Breast epithelium (tissue), 3 donors: Measurements from ENCODE around the gene LDHA.

Experiments
- CTCF ChIP-seq, 3 donors: fragments of 450-650 bp; IDR thresholded peaks; one replicate each; pipeline ENCODE4 v1.5.1; 2016 to 2017; ENCODE audit warnings: antibody characterized with exemption in 3 of 3, mild to moderate bottlenecking in 3 of 3, moderate library complexity in 3 of 3
- POLR2A ChIP-seq: fragments of 450-650 bp; IDR thresholded peaks from one replicate; pipeline ENCODE4 v1.6.1; 2016; ENCODE audit warnings: antibody characterized with exemption, mild to moderate bottlenecking, moderate library complexity
- POLR2AphosphoS5 ChIP-seq, 3 donors: sonication (generic); formaldehyde crosslinking; IDR thresholded peaks; one replicate each; pipeline ENCODE4 v1.6.1; 2017; ENCODE audit warnings: antibody characterized with exemption in 3 of 3

GRCh38 chr11:18369398-18369797, 25.0 kb upstream of the LDHA start:
- TF ChIP-seq POLR2AphosphoS5 (IDR thresholded peaks at IDR 0.05) (no peak), CTCF (IDR thresholded peaks at IDR 0.05) (no peak), POLR2A (no peak)
